Spleen (tissue), 11 donors: ENCODE results near the gene ADAMTSL1. TPM values are rescaled to one million over a fixed set of nuclear protein-coding genes. Genes with fewer than 3 reads are reported as not detected.

ENCODE experiments used
- DNase-seq: peaks from one replicate; pipeline ENCODE4 v3.0.0-alpha.2; 2020
- H3K27ac ChIP-seq, 8 donors: fragments of 200-600 bp; sonication (generic) in 7 of 8; 1 replicate in 4 of 8; 2 replicates in 4 of 8; pipeline versions ENCODE4 v1.5.0 to v1.8.0; 2016 to 2021; ENCODE audit warnings: inconsistent platforms in 4 of 8, mild to moderate bottlenecking in 4 of 8, moderate library complexity in 1 of 8
- H3K27me3 ChIP-seq, 7 donors: fragments of 200-600 bp; sonication (generic) in 6 of 7; replicated peaks in 1 of 7; 1 replicate in 4 of 7; 2 replicates in 3 of 7; pipeline versions ENCODE4 v1.5.0 to v1.8.0; 2016 to 2021; ENCODE audit warnings: inconsistent platforms in 3 of 7, mild to moderate bottlenecking in 1 of 7
- H3K36me3 ChIP-seq, 6 donors: fragments of 200-600 bp; sonication (generic) in 5 of 6; 1 replicate in 4 of 6; 2 replicates in 2 of 6; pipeline versions ENCODE4 v1.5.0 to v1.8.0; 2016 to 2021; ENCODE audit warnings: inconsistent platforms in 2 of 6
- H3K4me1 ChIP-seq, 6 donors: fragments of 200-600 bp; sonication (generic) in 5 of 6; 1 replicate in 3 of 6; 2 replicates in 3 of 6; pipeline versions ENCODE4 v1.5.0 to v1.8.0; 2016 to 2021; ENCODE audit warnings: inconsistent platforms in 3 of 6
- H3K4me3 ChIP-seq, 8 donors: fragments of 200-600 bp; sonication (generic) in 7 of 8; 1 replicate in 4 of 8; 2 replicates in 4 of 8; pipeline versions ENCODE4 v1.5.0 to v1.8.0; 2016 to 2021; ENCODE audit warnings: inconsistent platforms in 4 of 8, mild to moderate bottlenecking in 4 of 8, moderate library complexity in 2 of 8
- H3K9me3 ChIP-seq, 8 donors: fragments of 200-600 bp; sonication (generic) in 7 of 8; 1 replicate in 4 of 8; 2 replicates in 4 of 8; pipeline versions ENCODE4 v1.5.0 to v1.8.0; 2016 to 2021; ENCODE audit warnings: inconsistent platforms in 4 of 8
- POLR2A ChIP-seq, 3 donors: fragments of 450-650 bp; IDR thresholded peaks; one replicate each; pipeline ENCODE4 v1.5.1; 2017; ENCODE audit warnings: antibody characterized with exemption in 3 of 3, mild to moderate bottlenecking in 1 of 3
- POLR2AphosphoS5 ChIP-seq, 3 donors: sonication (generic); formaldehyde crosslinking; IDR thresholded peaks; one replicate each; pipeline ENCODE4 v1.5.1; 2017; ENCODE audit warnings: antibody characterized with exemption in 3 of 3
- WGBS, 5 donors: extraction: QIAGEN DNeasy Blood & Tissue Kit in 3 of 5; methylation state at CpG; one replicate each; pipeline versions ENCODE4 v1.1.5 to v1.1.7; 2013 to 2018; 5-methylcytosine and 5-hydroxymethylcytosine counted together
- intact Hi-C: fragments of 100-400 bp; cut with DNase I; formaldehyde crosslinking; loops from one replicate; pipeline ENCODE4 v1.15.0; 2023; ENCODE audit warnings: low total_unique reads
- polyA plus RNA-seq, 3 donors: library from polyadenylated mRNA; stranded (reverse); fragments of 200-250 nt; gene quantifications; one replicate each; pipeline ENCODE4 v1.2.1, GENCODE V29; 2013
- total RNA-seq, 7 donors: library from RNA; depleted of rRNA in 3 of 7; stranded (reverse); fragments of >200 nt in 3 of 7; fragmentation: NEBNext Ultra II Directional in 4 of 7; extraction: Animal tissue kit (Norgen Biotek cat#: 25700) in 4 of 7; gene quantifications; one replicate each; pipeline versions ENCODE4 v1.1.0 to v1.2.1, GENCODE V29; 2016 to 2021
- TF ChIP-seq, protein P1 (sequence below), 11 experiments: fragments of 200-600 bp in 7 of 11; fragments of 450-650 bp in 4 of 11; sonication (generic) in 4 of 11; IDR thresholded peaks in 8 of 11; conservative IDR thresholded peaks in 3 of 11; 1 replicate in 7 of 11; 2 replicates in 4 of 11; pipeline versions ENCODE4 v1.4.0 to v1.8.0; 2016 to 2021; ENCODE audit warnings: antibody characterized with exemption in 11 of 11, inconsistent platforms in 4 of 11, mild to moderate bottlenecking in 1 of 11
- donor health status: healthy with polysubstance abuse.
- donor health status: DM: no; HTN: no; CAD: no; lungs with moderate emphysema.
- donor health status: DM: no; HTN: no; CAD: no.
- donor health status: Bipolar disorder and iron deficiency.
- donor health status: healthy.
- donor health status: DM: no; HTN: no; CAD: no.
- donor health status: DM: yes; HTN: yes; CAD: no.

Gene ADAMTSL1
- total and polyA plus RNA-seq, 10 donors: 0.35 to 5.3 (median 2.2) TPM

DNA sequence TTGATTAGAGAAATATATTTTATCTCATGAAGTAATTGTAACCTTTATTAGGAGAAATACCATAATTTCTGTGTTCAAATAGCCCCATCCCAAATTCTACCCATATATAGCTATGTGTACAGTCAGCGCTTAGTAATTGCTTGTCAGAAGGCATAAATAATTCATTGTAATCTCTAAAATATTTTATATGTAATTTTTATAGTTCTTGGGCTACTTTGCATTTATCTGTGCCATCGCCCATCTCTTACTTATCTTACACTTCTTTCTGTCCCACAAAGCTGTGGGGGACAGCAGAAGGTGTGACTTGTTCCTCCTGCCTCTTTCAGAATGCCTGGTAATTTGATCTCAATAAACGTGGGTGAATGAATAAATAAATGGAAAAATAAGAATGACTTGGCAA lies 5.5 kb downstream of the ADAMTSL1 start:
- no peaks in the 10 kb centered on the region for H3K36me3 ChIP-seq
- DNase-seq: no peak
- TF ChIP-seq POLR2AphosphoS5 (IDR thresholded peaks at IDR 0.05) (no peak), POLR2A (IDR thresholded peaks at IDR 0.05) (no peak)
- TF ChIP-seq, protein P1, sequence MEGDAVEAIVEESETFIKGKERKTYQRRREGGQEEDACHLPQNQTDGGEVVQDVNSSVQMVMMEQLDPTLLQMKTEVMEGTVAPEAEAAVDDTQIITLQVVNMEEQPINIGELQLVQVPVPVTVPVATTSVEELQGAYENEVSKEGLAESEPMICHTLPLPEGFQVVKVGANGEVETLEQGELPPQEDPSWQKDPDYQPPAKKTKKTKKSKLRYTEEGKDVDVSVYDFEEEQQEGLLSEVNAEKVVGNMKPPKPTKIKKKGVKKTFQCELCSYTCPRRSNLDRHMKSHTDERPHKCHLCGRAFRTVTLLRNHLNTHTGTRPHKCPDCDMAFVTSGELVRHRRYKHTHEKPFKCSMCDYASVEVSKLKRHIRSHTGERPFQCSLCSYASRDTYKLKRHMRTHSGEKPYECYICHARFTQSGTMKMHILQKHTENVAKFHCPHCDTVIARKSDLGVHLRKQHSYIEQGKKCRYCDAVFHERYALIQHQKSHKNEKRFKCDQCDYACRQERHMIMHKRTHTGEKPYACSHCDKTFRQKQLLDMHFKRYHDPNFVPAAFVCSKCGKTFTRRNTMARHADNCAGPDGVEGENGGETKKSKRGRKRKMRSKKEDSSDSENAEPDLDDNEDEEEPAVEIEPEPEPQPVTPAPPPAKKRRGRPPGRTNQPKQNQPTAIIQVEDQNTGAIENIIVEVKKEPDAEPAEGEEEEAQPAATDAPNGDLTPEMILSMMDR (IDR thresholded peaks at IDR 0.05 in 8 of 11, conservative IDR thresholded peaks at IDR 0.05 in 3 of 11): no peak
- H3K4me1 ChIP-seq: no peaks in the 10 kb centered on the region
- H3K27me3 ChIP-seq: peaks cover 0 to 5% (median 0%) of the 10 kb centered on the region in 7 donors
- intact Hi-C loops: no loop called here
- H3K9me3 ChIP-seq: no peaks in the 10 kb centered on the region
- H3K4me3 ChIP-seq: no peak overlapping the region
- H3K27ac ChIP-seq: no peak overlapping the region
- 74 to 86% (median 81%) methylated on average over 3 of the region's 3 CpGs for WGBS, 5 donors

DNA sequence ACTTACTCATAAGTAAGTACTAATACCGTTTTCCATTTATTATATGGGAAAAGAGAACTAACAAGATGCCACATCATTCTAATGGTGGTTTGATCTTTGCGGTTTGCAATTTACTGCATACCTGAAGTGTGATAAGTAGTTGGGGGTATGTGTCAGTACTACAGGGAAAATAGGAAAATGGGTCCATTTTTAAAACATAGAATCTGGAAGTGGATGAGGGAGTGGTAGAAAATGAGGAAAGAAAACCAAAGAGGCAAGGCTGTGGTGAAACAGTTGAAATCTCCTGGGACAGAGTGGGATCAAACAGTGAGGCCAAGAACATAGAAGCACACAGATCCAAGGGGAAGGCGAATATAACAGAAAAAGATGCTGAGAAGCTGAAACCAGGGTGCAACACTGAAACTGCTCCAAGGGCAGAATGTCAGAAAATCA lies 6.7 kb downstream of the ADAMTSL1 start:
- no peak overlapping the region for H3K27ac ChIP-seq
- WGBS, 5 donors: 56 to 71% (median 69%) methylated on average over 3 of the region's 3 CpGs
- no peaks in the 10 kb centered on the region for H3K36me3 ChIP-seq
- TF ChIP-seq, protein P1 (IDR thresholded peaks at IDR 0.05 in 8 of 11, conservative IDR thresholded peaks at IDR 0.05 in 3 of 11): no peak
- no peak for TF ChIP-seq POLR2A (IDR thresholded peaks at IDR 0.05)
- TF ChIP-seq POLR2AphosphoS5 (IDR thresholded peaks at IDR 0.05): no peak
- peaks cover 0 to 5% (median 0%) of the 10 kb centered on the region in 7 donors for H3K27me3 ChIP-seq
- H3K9me3 ChIP-seq: no peaks in the 10 kb centered on the region
- DNase-seq: no peak
- H3K4me1 ChIP-seq: no peaks in the 10 kb centered on the region
- intact Hi-C loops: no loop called here
- H3K4me3 ChIP-seq: no peak overlapping the region

DNA sequence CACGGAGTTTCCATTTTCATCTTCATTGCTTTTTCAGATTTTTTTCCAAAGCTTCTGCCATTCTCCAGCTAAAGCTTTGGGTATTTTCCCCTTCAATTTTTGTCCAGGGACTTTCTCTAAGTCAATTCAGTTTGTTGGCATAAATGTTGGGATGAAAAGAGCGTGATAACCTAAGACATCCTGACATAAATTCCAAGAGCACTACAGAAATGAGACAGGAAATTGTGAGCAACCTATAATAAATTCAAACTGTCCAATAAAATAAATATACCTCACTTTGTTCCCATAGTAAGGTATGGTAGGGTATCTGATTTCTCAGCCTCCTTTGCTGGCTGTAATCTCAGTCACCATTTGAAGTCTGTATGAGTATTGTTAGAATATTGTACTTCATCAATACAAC lies 8.4 kb downstream of the ADAMTSL1 start:
- Histone ChIP-seq H3K27me3 (peaks cover 0 to 5% (median 0%) of the 10 kb centered on the region in 7 donors), H3K4me3 (no peak overlapping the region), H3K27ac (no peak overlapping the region), H3K36me3 (no peaks in the 10 kb centered on the region), H3K4me1 (no peaks in the 10 kb centered on the region), H3K9me3 (no peaks in the 10 kb centered on the region)
- intact Hi-C loops: no loop called here
- TF ChIP-seq POLR2A (IDR thresholded peaks at IDR 0.05): no peak
- WGBS, 5 donors: 76 to 92% (median 88%) methylated on average over 2 of the region's 2 CpGs
- DNase-seq: no peak

DNA sequence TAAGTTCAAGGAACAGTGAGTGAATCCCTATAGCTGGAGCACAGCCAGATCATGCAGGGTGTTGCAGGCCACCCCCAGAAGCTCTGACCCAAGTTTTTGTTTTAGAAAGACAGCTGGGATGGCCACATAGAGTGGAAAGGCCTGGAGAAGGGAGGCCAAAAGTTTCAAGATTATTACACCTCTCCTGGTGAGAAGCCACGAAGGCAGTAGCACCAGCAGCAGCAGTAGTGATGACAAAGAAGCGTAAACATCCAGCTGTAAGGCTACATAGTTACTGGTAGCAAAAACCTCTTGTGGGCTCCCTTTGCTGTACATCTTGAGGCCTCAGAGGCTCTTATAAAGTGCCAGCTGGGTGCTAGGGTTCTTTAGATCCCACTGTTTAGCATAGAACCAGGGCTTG lies 11.8 kb downstream of the ADAMTSL1 start:
- 76 to 90% (median 79%) methylated on average over 2 of the region's 2 CpGs for WGBS, 5 donors
- Histone ChIP-seq H3K27me3 (no peaks in the 10 kb centered on the region), H3K36me3 (no peaks in the 10 kb centered on the region), H3K27ac (no peak overlapping the region), H3K4me1 (no peaks in the 10 kb centered on the region), H3K9me3 (no peaks in the 10 kb centered on the region), H3K4me3 (no peak overlapping the region)
- TF ChIP-seq POLR2A (IDR thresholded peaks at IDR 0.05) (no peak), POLR2AphosphoS5 (IDR thresholded peaks at IDR 0.05) (no peak)
- TF ChIP-seq, protein P1 (IDR thresholded peaks at IDR 0.05 in 8 of 11, conservative IDR thresholded peaks at IDR 0.05 in 3 of 11): no peak
- intact Hi-C loops: no loop called here
- DNase-seq: no peak

DNA sequence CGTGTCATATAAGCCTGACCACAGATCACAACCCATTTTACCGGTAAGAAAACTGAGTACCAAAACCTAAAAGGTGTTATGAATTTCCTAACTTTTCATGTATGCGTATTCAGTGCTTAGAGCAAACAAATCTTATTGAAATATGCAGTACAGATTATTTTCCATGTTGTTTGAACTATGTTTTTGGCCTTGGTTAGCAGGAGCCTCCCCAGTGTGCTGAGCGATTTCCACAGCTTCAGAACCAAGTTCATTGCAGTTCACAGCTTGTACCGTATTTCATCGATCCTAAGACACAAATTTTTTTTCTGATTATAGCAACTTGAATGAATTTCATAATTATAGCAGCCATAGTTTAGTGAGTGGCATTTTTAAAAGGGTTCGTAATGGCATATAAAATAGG lies 13.7 kb downstream of the ADAMTSL1 start:
- H3K27ac ChIP-seq: no peak overlapping the region
- H3K9me3 ChIP-seq: no peaks in the 10 kb centered on the region
- intact Hi-C loops: no loop called here
- no peak overlapping the region for H3K4me3 ChIP-seq
- no peak for TF ChIP-seq POLR2AphosphoS5 (IDR thresholded peaks at IDR 0.05)
- TF ChIP-seq, protein P1 (IDR thresholded peaks at IDR 0.05 in 8 of 11, conservative IDR thresholded peaks at IDR 0.05 in 3 of 11): no peak
- no peak for TF ChIP-seq POLR2A (IDR thresholded peaks at IDR 0.05)
- H3K4me1 ChIP-seq: no peaks in the 10 kb centered on the region
- no peaks in the 10 kb centered on the region for H3K27me3 ChIP-seq
- 84 to 92% (median 88%) methylated on average over 7 of the region's 7 CpGs for WGBS, 5 donors
- no peak for DNase-seq
- H3K36me3 ChIP-seq: no peaks in the 10 kb centered on the region
